ENCODE measurements around the gene OSTM1. TPM values are rescaled to one million over a fixed set of nuclear protein-coding genes. Genes with fewer than 3 reads are reported as not detected.
"Not testable (repeated sequence)": the region's sequence is repeated elsewhere in the genome, so short reads cannot be mapped to it uniquely, and the experiment has no call there.

The OSTM1 gene
- total and polyA plus RNA-seq, 4 donors: 17.8 to 68.3 (median 31.8) TPM

- WGBS, 2 donors: 80 to 84% methylated on average over 6 of the region's 6 CpGs
- no peaks in the 10 kb centered on the region for H3K27me3 ChIP-seq (ENCODE audit: control insufficient read depth in 1 of 2, insufficient read depth in 2 of 2, low read length in 1 of 2)
- no peak for DNase-seq
- H3K4me1 ChIP-seq (ENCODE audit: control insufficient read depth in 1 of 2, insufficient read depth in 2 of 2, low read length in 2 of 2): no peaks in the 10 kb centered on the region
- no peak overlapping the region for H3K4me3 ChIP-seq (ENCODE audit: low read length in 2 of 2)
- no peaks in the 10 kb centered on the region for H3K36me3 ChIP-seq (ENCODE audit: control insufficient read depth in 1 of 2, insufficient read depth in 2 of 2, low read length in 1 of 2)
- intact Hi-C loops (cut with DNase I): no loop called here
- H3K9me3 ChIP-seq (ENCODE audit: control insufficient read depth, low read length): peaks cover 1% of the 10 kb centered on the region
- no peak overlapping the region for H3K27ac ChIP-seq (ENCODE audit: low read depth in 1 of 2, low read length in 2 of 2)
- ATAC-seq (ENCODE audit: low FRiP score): no peak
Observed at GRCh38 chr6:108020472-108021116, 53.9 kb downstream of the OSTM1 start.

- intact Hi-C loops (cut with DNase I); H3K27ac ChIP-seq (ENCODE audit: low read depth in 1 of 2, low read length in 2 of 2); DNase-seq; H3K36me3 ChIP-seq (ENCODE audit: control insufficient read depth in 1 of 2, insufficient read depth in 2 of 2, low read length in 1 of 2); H3K4me1 ChIP-seq (ENCODE audit: control insufficient read depth in 1 of 2, insufficient read depth in 2 of 2, low read length in 2 of 2); H3K9me3 ChIP-seq (ENCODE audit: control insufficient read depth, low read length); ATAC-seq (ENCODE audit: low FRiP score); H3K27me3 ChIP-seq (ENCODE audit: control insufficient read depth in 1 of 2, insufficient read depth in 2 of 2, low read length in 1 of 2); H3K4me3 ChIP-seq (ENCODE audit: low read length in 2 of 2): not testable (repeated sequence)
- WGBS, 2 donors: 91% methylated on average over 6 of the region's 6 CpGs
Observed at GRCh38 chr6:108016283-108016682, 58.3 kb downstream of the OSTM1 start.

GRCh38 chr6:108013787-108014439, 60.6 kb downstream of the OSTM1 start:
- intact Hi-C loops (cut with DNase I): no loop called here
- H3K27ac ChIP-seq (ENCODE audit: low read depth in 1 of 2, low read length in 2 of 2): no peak overlapping the region
- no peaks in the 10 kb centered on the region for H3K27me3 ChIP-seq (ENCODE audit: control insufficient read depth in 1 of 2, insufficient read depth in 2 of 2, low read length in 1 of 2)
- no peaks in the 10 kb centered on the region for H3K36me3 ChIP-seq (ENCODE audit: control insufficient read depth in 1 of 2, insufficient read depth in 2 of 2, low read length in 1 of 2)
- WGBS, 2 donors: 65 to 72% methylated on average over 6 of the region's 6 CpGs
- H3K4me3 ChIP-seq (ENCODE audit: low read length in 2 of 2): no peak overlapping the region
- H3K4me1 ChIP-seq (ENCODE audit: control insufficient read depth in 1 of 2, insufficient read depth in 2 of 2, low read length in 2 of 2): no peaks in the 10 kb centered on the region
- no peak for ATAC-seq (ENCODE audit: low FRiP score)
- no peak for DNase-seq
- peaks cover 3% of the 10 kb centered on the region for H3K9me3 ChIP-seq (ENCODE audit: control insufficient read depth, low read length)

- peaks cover 5% of the 10 kb centered on the region for H3K9me3 ChIP-seq (ENCODE audit: control insufficient read depth, low read length)
- H3K27ac ChIP-seq (ENCODE audit: low read depth in 1 of 2, low read length in 2 of 2): no peak overlapping the region
- no peaks in the 10 kb centered on the region for H3K4me1 ChIP-seq (ENCODE audit: control insufficient read depth in 1 of 2, insufficient read depth in 2 of 2, low read length in 2 of 2)
- intact Hi-C loops (cut with DNase I): no loop called here
- ATAC-seq (ENCODE audit: low FRiP score): no peak
- no peak overlapping the region for H3K4me3 ChIP-seq (ENCODE audit: low read length in 2 of 2)
- H3K27me3 ChIP-seq (ENCODE audit: control insufficient read depth in 1 of 2, insufficient read depth in 2 of 2, low read length in 1 of 2): no peaks in the 10 kb centered on the region
- H3K36me3 ChIP-seq (ENCODE audit: control insufficient read depth in 1 of 2, insufficient read depth in 2 of 2, low read length in 1 of 2): no peaks in the 10 kb centered on the region
- no peak for DNase-seq
Observed at GRCh38 chr6:108009894-108010293, 64.6 kb downstream of the OSTM1 start.

DNA sequence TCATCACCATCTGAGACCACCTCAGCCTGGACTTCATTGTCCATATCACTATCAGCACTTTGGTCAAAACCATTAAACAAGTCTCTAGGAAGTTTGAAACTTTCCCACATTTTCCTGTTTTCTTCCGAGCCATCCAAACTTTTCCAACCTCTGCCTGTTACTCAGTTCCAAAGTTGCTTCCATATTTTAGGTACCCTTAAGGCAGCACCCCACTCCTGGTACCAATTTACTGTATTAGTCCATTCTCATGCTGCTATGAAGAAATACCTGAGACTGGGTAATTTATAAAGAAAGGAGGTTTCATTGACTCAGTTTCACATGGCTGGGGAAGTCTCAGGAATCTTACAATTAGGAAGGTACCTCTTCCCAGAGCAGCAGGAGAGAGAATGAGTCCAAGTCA, 65.3 kb downstream of the OSTM1 start:
- ATAC-seq (ENCODE audit: low FRiP score); DNase-seq; H3K27me3 ChIP-seq (ENCODE audit: control insufficient read depth in 1 of 2, insufficient read depth in 2 of 2, low read length in 1 of 2); H3K36me3 ChIP-seq (ENCODE audit: control insufficient read depth in 1 of 2, insufficient read depth in 2 of 2, low read length in 1 of 2); H3K4me1 ChIP-seq (ENCODE audit: control insufficient read depth in 1 of 2, insufficient read depth in 2 of 2, low read length in 2 of 2); H3K9me3 ChIP-seq (ENCODE audit: control insufficient read depth, low read length); H3K4me3 ChIP-seq (ENCODE audit: low read length in 2 of 2); H3K27ac ChIP-seq (ENCODE audit: low read depth in 1 of 2, low read length in 2 of 2); intact Hi-C loops (cut with DNase I): not testable (repeated sequence)
- whole genome bisulfite sequencing, 2 donors: 89 to 94% methylated on average over 1 of the region's 1 CpG

DNA sequence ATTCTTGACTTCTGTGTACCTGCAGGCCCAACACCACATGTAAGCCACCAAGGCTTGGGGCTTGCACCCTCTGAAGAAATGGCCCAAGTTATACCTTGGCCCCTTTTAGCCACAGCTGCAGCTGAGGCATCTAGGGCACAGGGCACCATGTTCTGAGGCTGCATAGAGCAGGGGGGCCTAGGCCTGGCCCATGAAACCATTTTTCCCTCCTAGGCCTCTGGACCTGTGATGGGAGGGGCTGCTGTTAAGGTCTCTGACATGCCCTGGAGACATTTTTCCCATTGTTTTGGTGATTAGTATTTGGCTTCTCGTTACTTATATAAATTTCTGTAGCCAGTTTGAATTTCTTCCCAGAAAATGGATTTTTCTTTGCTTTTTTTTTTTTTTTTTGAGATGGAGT, 66.2 kb downstream of the OSTM1 start:
- intact Hi-C loops (cut with DNase I): no loop called here
- Histone ChIP-seq H3K4me3 (ENCODE audit: low read length in 2 of 2) (no peak overlapping the region), H3K9me3 (ENCODE audit: control insufficient read depth, low read length) (peaks cover 5% of the 10 kb centered on the region), H3K36me3 (ENCODE audit: control insufficient read depth in 1 of 2, insufficient read depth in 2 of 2, low read length in 1 of 2) (no peaks in the 10 kb centered on the region), H3K27me3 (ENCODE audit: control insufficient read depth in 1 of 2, insufficient read depth in 2 of 2, low read length in 1 of 2) (no peaks in the 10 kb centered on the region), H3K27ac (ENCODE audit: low read depth in 1 of 2, low read length in 2 of 2) (no peak overlapping the region), H3K4me1 (ENCODE audit: control insufficient read depth in 1 of 2, insufficient read depth in 2 of 2, low read length in 2 of 2) (no peaks in the 10 kb centered on the region)
- ATAC-seq (ENCODE audit: low FRiP score): no peak
- no peak for DNase-seq
- WGBS, 2 donors: 81 to 82% methylated on average over 1 of the region's 1 CpG

GRCh38 chr6:108005961-108006360, 68.6 kb downstream of the OSTM1 start:
- intact Hi-C loops (cut with DNase I): no loop called here
- Histone ChIP-seq H3K27ac (ENCODE audit: low read depth in 1 of 2, low read length in 2 of 2) (no peak overlapping the region), H3K4me1 (ENCODE audit: control insufficient read depth in 1 of 2, insufficient read depth in 2 of 2, low read length in 2 of 2) (no peaks in the 10 kb centered on the region), H3K27me3 (ENCODE audit: control insufficient read depth in 1 of 2, insufficient read depth in 2 of 2, low read length in 1 of 2) (no peaks in the 10 kb centered on the region), H3K4me3 (ENCODE audit: low read length in 2 of 2) (no peak overlapping the region), H3K36me3 (ENCODE audit: control insufficient read depth in 1 of 2, insufficient read depth in 2 of 2, low read length in 1 of 2) (no peaks in the 10 kb centered on the region), H3K9me3 (ENCODE audit: control insufficient read depth, low read length) (peaks cover 3% of the 10 kb centered on the region)
- no peak for ATAC-seq (ENCODE audit: low FRiP score)
- no peak for DNase-seq
- 69 to 76% methylated on average over 3 of the region's 3 CpGs for WGBS, 2 donors

GRCh38 chr6:108004861-108005260, 69.7 kb downstream of the OSTM1 start:
- intact Hi-C loops (cut with DNase I): no loop called here
- H3K36me3 ChIP-seq (ENCODE audit: control insufficient read depth in 1 of 2, insufficient read depth in 2 of 2, low read length in 1 of 2): no peaks in the 10 kb centered on the region
- H3K4me1 ChIP-seq (ENCODE audit: control insufficient read depth in 1 of 2, insufficient read depth in 2 of 2, low read length in 2 of 2): no peaks in the 10 kb centered on the region
- peaks cover 3% of the 10 kb centered on the region for H3K9me3 ChIP-seq (ENCODE audit: control insufficient read depth, low read length)
- no peak for ATAC-seq (ENCODE audit: low FRiP score)
- DNase-seq: no peak
- no peak overlapping the region for H3K4me3 ChIP-seq (ENCODE audit: low read length in 2 of 2)
- 95% methylated on average over 15 of the region's 15 CpGs for WGBS, 2 donors
- H3K27me3 ChIP-seq (ENCODE audit: control insufficient read depth in 1 of 2, insufficient read depth in 2 of 2, low read length in 1 of 2): no peaks in the 10 kb centered on the region
- H3K27ac ChIP-seq (ENCODE audit: low read depth in 1 of 2, low read length in 2 of 2): no peak overlapping the region
